ENCODE data around the gene ZBTB8OS.

DNA sequence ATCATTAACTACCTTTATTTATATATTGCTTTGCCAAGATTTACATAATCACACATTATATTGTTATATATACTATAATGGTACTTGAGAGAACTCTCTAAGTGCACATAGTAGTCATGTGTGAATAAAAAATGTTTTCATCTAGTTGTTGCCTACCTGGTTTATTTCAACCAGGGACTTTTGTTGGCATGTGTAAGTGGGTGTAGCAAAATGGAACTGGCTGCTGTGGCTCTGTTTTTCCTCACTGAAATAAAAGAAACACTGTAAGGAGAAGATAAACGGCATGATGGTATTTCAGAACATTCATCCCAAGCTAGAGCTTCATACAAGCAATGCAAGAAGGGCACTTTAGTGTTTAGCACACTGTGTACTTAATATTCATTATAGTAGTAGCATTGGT lies 15.6 kb upstream of the ZBTB8OS start:
- no peak for TF ChIP-seq CTCF (IDR thresholded peaks at IDR 0.05; ENCODE audit: extremely low read depth in 1 of 2, insufficient read depth in 1 of 2, low read depth in 1 of 2, low read length in 2 of 2)
- no peak for TF ChIP-seq EZH2 (IDR thresholded peaks at IDR 0.05; ENCODE audit: borderline replicate concordance, low read depth, low read length, severe bottlenecking)
- TF ChIP-seq POLR2AphosphoS5 (IDR thresholded peaks at IDR 0.05; ENCODE audit: insufficient read depth, low read depth, low read length), result no peak
- TF ChIP-seq MAX (IDR thresholded peaks at IDR 0.05; ENCODE audit: insufficient read depth, insufficient read length), result no peak
- no peak for TF ChIP-seq POLR2A (IDR thresholded peaks at IDR 0.05; ENCODE audit: low read depth, low read length)
- TF ChIP-seq MYC (IDR thresholded peaks at IDR 0.05; ENCODE audit: low read depth, low read length), result no peak
- no peak for TF ChIP-seq FOS (IDR thresholded peaks at IDR 0.05; ENCODE audit: borderline replicate concordance, insufficient read depth, low read length)
- TF ChIP-seq JUN (IDR thresholded peaks at IDR 0.05; ENCODE audit: borderline replicate concordance, insufficient read depth, insufficient read length, low read depth), result no peak
- no peak for TF ChIP-seq GATA2 (IDR thresholded peaks at IDR 0.05; ENCODE audit: insufficient read depth, insufficient read length, low read depth, low read length)
